Middle frontal gyrus (tissue), 1 donor: ENCODE results near the gene SAMD13.

ENCODE experiments used
- DNase-seq: peaks from one replicate; pipeline ENCODE4 v3.0.0-alpha.2; 2015; ENCODE audit warnings: low spot score; ENCODE audit errors: extremely low spot score

SAMD13 gene

GRCh38 chr1:84301004-84301784, at the start of gene SAMD13:
Gene SAMD13 (plus strand): TSS chr1:84301708. CDS start chr1:84303235, 1,527 bp downstream.
- DNase-seq: peak; percentile 77

- no peak for DNase-seq
Observed at GRCh38 chr1:84253036-84253435, 48.5 kb upstream of the SAMD13 start.

- peak; percentile 58 for DNase-seq
Observed at GRCh38 chr1:84253891-84254290, 47.6 kb upstream of the SAMD13 start.

- no peak for DNase-seq
Observed at GRCh38 chr1:84254703-84255238, 46.7 kb upstream of the SAMD13 start.

GRCh38 chr1:84255582-84255981, 45.9 kb upstream of the SAMD13 start:
- no peak for DNase-seq

- DNase-seq: no peak
Observed at GRCh38 chr1:84257617-84258016, 43.9 kb upstream of the SAMD13 start.

GRCh38 chr1:84259376-84259775, 42.1 kb upstream of the SAMD13 start:
- no peak for DNase-seq

GRCh38 chr1:84259989-84260388, 41.5 kb upstream of the SAMD13 start:
- DNase-seq: no peak

- DNase-seq: no peak
Observed at GRCh38 chr1:84260852-84261518, 40.5 kb upstream of the SAMD13 start.

- no peak for DNase-seq
Observed at GRCh38 chr1:84264961-84265360, 36.5 kb upstream of the SAMD13 start.

GRCh38 chr1:84265867-84266266, 35.6 kb upstream of the SAMD13 start:
- DNase-seq: no peak

- no peak for DNase-seq
Observed at GRCh38 chr1:84266748-84267147, 34.8 kb upstream of the SAMD13 start.

- no peak for DNase-seq
Observed at GRCh38 chr1:84267476-84267875, 34.0 kb upstream of the SAMD13 start.

- DNase-seq: no peak
Observed at GRCh38 chr1:84268346-84268745, 33.2 kb upstream of the SAMD13 start.

- no peak for DNase-seq
Observed at GRCh38 chr1:84269306-84269705, 32.2 kb upstream of the SAMD13 start.

GRCh38 chr1:84271441-84272151, 29.9 kb upstream of the SAMD13 start:
- DNase-seq: no peak

GRCh38 chr1:84272401-84272800, 29.1 kb upstream of the SAMD13 start:
- no peak for DNase-seq

GRCh38 chr1:84277343-84278059, 24.0 kb upstream of the SAMD13 start:
- no peak for DNase-seq

GRCh38 chr1:84278905-84279304, 22.6 kb upstream of the SAMD13 start:
- DNase-seq: no peak

GRCh38 chr1:84280912-84281311, 20.6 kb upstream of the SAMD13 start:
- no peak for DNase-seq

- DNase-seq: no peak
Observed at GRCh38 chr1:84282780-84283333, 18.7 kb upstream of the SAMD13 start.
